Left ventricle myocardium superior (tissue), 1 donor: ENCODE results near the gene PTPN11. TPM values are rescaled to one million over a fixed set of nuclear protein-coding genes. Genes with fewer than 3 reads are reported as not detected.

Source experiments
- ATAC-seq: fragments of 200-7000 bp; cut with Tn5 transposase; one replicate; pipeline ENCODE4 v1.9.1; 2020; ENCODE audit warnings: mild to moderate bottlenecking, moderate library complexity
- DNase-seq: peaks from one replicate; pipeline ENCODE4 v3.0.0-alpha.2; 2020
- intact Hi-C: fragments of 100-400 bp; cut with micrococcal nuclease; formaldehyde crosslinking; loops from one replicate; pipeline ENCODE4 v1.11.0; 2022
- total RNA-seq: library from RNA; stranded (reverse); fragmentation: NEBNext Ultra II Directional; extraction: Animal tissue kit (Norgen Biotek cat#: 25700); gene quantifications from one replicate; pipeline ENCODE4 v1.2.1, GENCODE V29; 2021
- donor health status: DM: no; HTN: yes; CAD: no; lungs with severe emphysema.

The PTPN11 gene
- total RNA-seq, 1 donor from 2014 or later = 112 TPM

- intact Hi-C loops = no loop called here
- ATAC-seq (no peak), DNase-seq (no peak)
These were observed 113.4 kb downstream of the PTPN11 start for GRCh38 chr12:112532106-112532505.

GRCh38 chr12:112533528-112533927 lies 114.8 kb downstream of the PTPN11 start:
- DNase-seq (no peak), ATAC-seq (no peak)
- intact Hi-C loops = no loop called here

GRCh38 chr12:112535017-112535416 lies 116.3 kb downstream of the PTPN11 start:
- intact Hi-C loops = no loop called here
- no peak for ATAC-seq
- DNase-seq = no peak

- intact Hi-C loops = no loop called here
- no peak for DNase-seq
- ATAC-seq = no peak
These were observed 117.1 kb downstream of the PTPN11 start for GRCh38 chr12:112535637-112536366.

- intact Hi-C loops = no loop called here
- ATAC-seq (no peak), DNase-seq (no peak)
These were observed 117.6 kb downstream of the PTPN11 start for GRCh38 chr12:112536367-112536730.

GRCh38 chr12:112537710-112538396 lies 119.1 kb downstream of the PTPN11 start:
- no peak for ATAC-seq
- no peak for DNase-seq
- intact Hi-C loops = no loop called here

- ATAC-seq (no peak), DNase-seq (no peak)
- intact Hi-C loops = no loop called here
These were observed 120.0 kb downstream of the PTPN11 start for GRCh38 chr12:112538740-112539139.

- DNase-seq = no peak
- no peak for ATAC-seq
- intact Hi-C loops = no loop called here
These were observed 120.5 kb downstream of the PTPN11 start for GRCh38 chr12:112539221-112539620.

- ATAC-seq = no peak
- no peak for DNase-seq
- intact Hi-C loops = no loop called here
These were observed 121.3 kb downstream of the PTPN11 start for GRCh38 chr12:112540021-112540420.

- ATAC-seq (no peak), DNase-seq (no peak)
- intact Hi-C loops = no loop called here
These were observed 125.0 kb downstream of the PTPN11 start for GRCh38 chr12:112543751-112544150.

GRCh38 chr12:112546339-112546738 lies 127.6 kb downstream of the PTPN11 start:
- DNase-seq (no peak), ATAC-seq (no peak)
- intact Hi-C loops = no loop called here

- intact Hi-C loops = no loop called here
- no peak for ATAC-seq
- no peak for DNase-seq
These were observed 128.2 kb downstream of the PTPN11 start for GRCh38 chr12:112546996-112547395.

GRCh38 chr12:112549031-112549430 lies 130.3 kb downstream of the PTPN11 start:
- intact Hi-C loops = no loop called here
- no peak for ATAC-seq

GRCh38 chr12:112551681-112552080 lies 132.9 kb downstream of the PTPN11 start:
- DNase-seq (no peak), ATAC-seq (no peak)
- intact Hi-C loops = no loop called here

More at GRCh38 chr12:112549031-112549430, 130.3 kb downstream of the PTPN11 start:
- DNase-seq = no peak

GRCh38 chr12:112555621-112556233 lies 137.0 kb downstream of the PTPN11 start:
- DNase-seq (no peak), ATAC-seq (no peak)
- intact Hi-C loops = no loop called here

- DNase-seq (no peak), ATAC-seq (no peak)
- intact Hi-C loops = no loop called here
These were observed 139.3 kb downstream of the PTPN11 start for GRCh38 chr12:112557951-112558630.
